ENCODE measurements around the gene HERC2. TPM values are rescaled to one million over a fixed set of nuclear protein-coding genes. Genes with fewer than 3 reads are reported as not detected.

HERC2 gene, protein sequence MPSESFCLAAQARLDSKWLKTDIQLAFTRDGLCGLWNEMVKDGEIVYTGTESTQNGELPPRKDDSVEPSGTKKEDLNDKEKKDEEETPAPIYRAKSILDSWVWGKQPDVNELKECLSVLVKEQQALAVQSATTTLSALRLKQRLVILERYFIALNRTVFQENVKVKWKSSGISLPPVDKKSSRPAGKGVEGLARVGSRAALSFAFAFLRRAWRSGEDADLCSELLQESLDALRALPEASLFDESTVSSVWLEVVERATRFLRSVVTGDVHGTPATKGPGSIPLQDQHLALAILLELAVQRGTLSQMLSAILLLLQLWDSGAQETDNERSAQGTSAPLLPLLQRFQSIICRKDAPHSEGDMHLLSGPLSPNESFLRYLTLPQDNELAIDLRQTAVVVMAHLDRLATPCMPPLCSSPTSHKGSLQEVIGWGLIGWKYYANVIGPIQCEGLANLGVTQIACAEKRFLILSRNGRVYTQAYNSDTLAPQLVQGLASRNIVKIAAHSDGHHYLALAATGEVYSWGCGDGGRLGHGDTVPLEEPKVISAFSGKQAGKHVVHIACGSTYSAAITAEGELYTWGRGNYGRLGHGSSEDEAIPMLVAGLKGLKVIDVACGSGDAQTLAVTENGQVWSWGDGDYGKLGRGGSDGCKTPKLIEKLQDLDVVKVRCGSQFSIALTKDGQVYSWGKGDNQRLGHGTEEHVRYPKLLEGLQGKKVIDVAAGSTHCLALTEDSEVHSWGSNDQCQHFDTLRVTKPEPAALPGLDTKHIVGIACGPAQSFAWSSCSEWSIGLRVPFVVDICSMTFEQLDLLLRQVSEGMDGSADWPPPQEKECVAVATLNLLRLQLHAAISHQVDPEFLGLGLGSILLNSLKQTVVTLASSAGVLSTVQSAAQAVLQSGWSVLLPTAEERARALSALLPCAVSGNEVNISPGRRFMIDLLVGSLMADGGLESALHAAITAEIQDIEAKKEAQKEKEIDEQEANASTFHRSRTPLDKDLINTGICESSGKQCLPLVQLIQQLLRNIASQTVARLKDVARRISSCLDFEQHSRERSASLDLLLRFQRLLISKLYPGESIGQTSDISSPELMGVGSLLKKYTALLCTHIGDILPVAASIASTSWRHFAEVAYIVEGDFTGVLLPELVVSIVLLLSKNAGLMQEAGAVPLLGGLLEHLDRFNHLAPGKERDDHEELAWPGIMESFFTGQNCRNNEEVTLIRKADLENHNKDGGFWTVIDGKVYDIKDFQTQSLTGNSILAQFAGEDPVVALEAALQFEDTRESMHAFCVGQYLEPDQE (N-terminal part only)
- 49.8 and 63.6 TPM in 2 replicates for total RNA-seq

DNA sequence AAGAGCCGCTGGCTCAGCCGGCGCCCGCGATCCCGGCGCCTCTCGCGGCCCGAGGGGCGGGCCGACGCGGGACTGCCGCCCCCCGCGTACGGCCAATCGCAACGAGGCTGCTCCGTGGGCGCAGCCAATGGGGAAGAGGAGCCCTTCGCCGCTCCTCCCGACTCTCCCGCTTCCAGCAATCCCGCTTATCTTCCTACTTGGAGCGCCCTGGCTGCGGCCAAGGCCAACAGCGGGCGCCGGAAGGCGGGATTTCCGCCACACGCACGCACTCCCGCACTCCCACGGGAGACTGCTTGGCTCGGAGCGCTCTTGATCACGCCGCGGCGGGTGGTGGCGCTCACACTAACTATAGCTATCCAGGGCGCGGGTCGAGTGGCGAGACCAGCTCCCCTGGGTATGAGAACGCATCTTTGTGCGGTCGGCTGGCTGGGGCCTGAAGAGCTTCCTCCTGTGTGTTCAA, at the start of gene HERC2:
HERC2 (minus strand) TSS at position 51 of the 460 bp plus-strand sequence. CDS start 746 bp downstream, outside the sequence.

DNA sequence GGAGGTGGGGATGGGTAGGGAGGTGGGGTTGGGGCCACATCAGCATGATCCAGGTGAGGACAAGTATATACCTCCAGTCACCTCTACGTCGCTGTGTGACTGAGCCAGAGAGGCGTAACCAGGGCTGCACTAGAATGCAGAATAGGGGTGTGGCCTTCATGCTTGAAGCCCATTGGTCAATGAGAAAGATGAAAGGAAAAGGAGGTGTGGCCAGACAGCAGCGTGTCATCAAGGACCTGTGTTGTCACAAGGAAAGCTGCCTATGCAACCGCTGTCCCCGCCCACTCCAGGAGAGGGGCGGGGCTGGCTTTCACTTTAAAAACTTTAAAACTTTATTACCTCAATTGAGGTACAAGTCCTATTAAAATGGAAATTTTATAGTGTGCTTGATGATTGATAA, 36.0 kb upstream of the HERC2 start, which contains the start of gene GOLGA6L24:
GOLGA6L24 (minus strand) TSS at position 101 of the 400 bp plus-strand sequence; CDS start at position 40, 61 bp downstream.

DNA sequence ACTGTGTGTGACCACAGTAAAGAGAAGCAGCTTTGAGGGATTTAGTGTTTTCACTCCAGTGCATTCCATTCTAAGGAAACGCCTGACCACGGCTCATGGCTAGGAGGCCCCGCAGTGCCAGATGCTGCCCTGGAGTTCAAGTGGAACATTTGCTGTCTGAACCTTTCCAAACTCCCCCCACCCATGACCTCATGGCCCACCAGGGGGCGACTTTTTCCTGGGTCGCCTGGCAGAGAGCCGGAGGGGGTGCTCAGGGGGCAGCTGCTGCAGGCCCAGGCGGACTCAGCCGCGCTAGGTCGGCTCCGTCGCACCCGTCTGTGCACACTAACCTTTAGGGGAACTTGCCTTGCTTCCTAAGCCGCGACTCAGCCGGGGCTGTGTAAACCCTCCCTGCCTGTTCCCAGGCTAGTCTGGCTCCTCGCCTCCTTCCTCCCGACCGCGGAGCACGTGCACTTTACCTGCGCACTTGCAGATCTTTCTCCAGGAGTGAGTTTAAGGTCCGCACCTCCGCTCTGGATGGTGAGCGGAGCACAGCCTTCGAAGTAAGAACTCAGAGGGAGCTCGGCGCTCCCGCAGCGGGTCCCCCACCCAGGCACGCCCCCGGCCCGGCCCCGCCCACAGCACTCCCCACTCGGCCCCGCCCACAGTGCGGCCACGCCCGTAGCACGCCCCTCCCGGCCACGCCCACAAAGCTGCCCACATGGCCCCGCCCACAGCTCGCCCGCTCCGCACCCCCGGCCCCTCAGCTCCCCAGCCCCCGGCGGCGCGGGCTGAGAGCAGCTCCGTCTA, 223.0 kb downstream of the HERC2 start, which contains the start of gene OCA2:
OCA2 (minus strand) TSS at position 550 of the 789 bp plus-strand sequence. CDS start 17,441 bp downstream, outside the sequence.

Other genes starting within 250 kb of the HERC2 start
- gene OCA2, start 222.9 kb downstream of the HERC2 start, total RNA-seq: not detected in 2 replicates
- gene GOLGA6L24, start 35.9 kb upstream of the HERC2 start, total RNA-seq: not detected in 2 replicates
- not detected in 2 replicates for gene GOLGA8F, start 56.5 kb upstream of the HERC2 start, total RNA-seq
- gene GOLGA8G, start 210.8 kb upstream of the HERC2 start, total RNA-seq: not detected in 2 replicates
- gene GOLGA6L25, start 231.4 kb upstream of the HERC2 start, total RNA-seq: not detected in 2 replicates

All from endothelial cell of coronary artery (primary cell).